ENCODE data around the gene OGDH.

DNA sequence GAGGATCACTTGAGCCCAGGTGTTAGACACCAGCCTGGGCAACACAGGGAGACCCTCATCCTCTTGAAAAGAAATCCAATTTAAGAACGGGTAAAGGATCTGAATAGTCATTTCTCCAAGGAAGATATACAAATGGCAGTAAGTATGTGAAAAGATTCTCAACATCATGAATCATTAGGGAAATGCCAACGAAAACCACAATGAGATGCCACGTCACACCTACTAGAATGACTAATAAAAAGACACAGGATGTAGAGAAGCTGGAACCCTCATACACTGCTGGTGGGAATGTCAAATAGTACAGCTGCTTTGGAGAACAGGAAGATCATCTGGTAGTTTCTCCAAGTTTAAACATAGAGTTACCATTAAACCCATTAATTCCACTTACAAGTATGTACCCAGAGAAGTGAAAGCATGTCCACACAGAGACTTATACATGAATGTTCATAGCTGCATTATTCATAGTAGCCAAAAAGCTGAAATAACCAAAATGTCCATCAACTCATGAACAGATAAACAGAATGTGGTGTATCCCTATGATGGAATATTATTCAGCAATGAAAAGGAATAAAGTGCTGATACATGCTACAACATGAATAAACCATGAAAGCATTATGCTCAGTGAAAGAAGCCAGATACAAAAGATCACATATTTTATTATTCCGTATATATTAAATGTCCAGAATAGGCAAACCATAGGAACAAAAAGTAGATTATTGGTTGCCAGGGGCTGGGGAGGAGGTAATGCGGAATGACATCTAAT lies 129.2 kb downstream of the OGDH start:
- TF ChIP-seq, protein P1, sequence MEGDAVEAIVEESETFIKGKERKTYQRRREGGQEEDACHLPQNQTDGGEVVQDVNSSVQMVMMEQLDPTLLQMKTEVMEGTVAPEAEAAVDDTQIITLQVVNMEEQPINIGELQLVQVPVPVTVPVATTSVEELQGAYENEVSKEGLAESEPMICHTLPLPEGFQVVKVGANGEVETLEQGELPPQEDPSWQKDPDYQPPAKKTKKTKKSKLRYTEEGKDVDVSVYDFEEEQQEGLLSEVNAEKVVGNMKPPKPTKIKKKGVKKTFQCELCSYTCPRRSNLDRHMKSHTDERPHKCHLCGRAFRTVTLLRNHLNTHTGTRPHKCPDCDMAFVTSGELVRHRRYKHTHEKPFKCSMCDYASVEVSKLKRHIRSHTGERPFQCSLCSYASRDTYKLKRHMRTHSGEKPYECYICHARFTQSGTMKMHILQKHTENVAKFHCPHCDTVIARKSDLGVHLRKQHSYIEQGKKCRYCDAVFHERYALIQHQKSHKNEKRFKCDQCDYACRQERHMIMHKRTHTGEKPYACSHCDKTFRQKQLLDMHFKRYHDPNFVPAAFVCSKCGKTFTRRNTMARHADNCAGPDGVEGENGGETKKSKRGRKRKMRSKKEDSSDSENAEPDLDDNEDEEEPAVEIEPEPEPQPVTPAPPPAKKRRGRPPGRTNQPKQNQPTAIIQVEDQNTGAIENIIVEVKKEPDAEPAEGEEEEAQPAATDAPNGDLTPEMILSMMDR (IDR thresholded peaks at IDR 0.05) = no peak
- TF ChIP-seq POLR2A (IDR thresholded peaks at IDR 0.05) = no peak
